GM12875 (cell line): ENCODE measurements around the gene PCED1A.
A peak's percentile ranks its signal among the peaks of the same experiment; 100 is the strongest.

Experiments
- H3K4me3 ChIP-seq: one replicate; pipeline ENCODE4 v1.5.1; 2011; ENCODE audit warnings: low read depth, low read length, control low read depth
- CTCF ChIP-seq: IDR thresholded peaks from 2 replicates; pipeline ENCODE4 v1.5.1; 2011; ENCODE audit warnings: low read depth, mild to moderate bottlenecking, control low read depth, inconsistent platforms, low read length, moderate library complexity, borderline replicate concordance; ENCODE audit not compliant: insufficient read depth

PCED1A gene

GRCh38 chr20:2840138-2840966 is at the start of gene PCED1A, which contains the start of gene VPS16:
PCED1A (minus strand) TSS chr20:2840655; CDS start chr20:2839912, 743 bp downstream.
VPS16 (plus strand) TSS chr20:2840745; CDS start chr20:2840775, 30 bp downstream.
- H3K4me3 ChIP-seq, result peak within 1 kb of the TSS; percentile 85
- TF ChIP-seq CTCF, result no peak

GRCh38 chr20:2889797-2890196 is 49.3 kb upstream of the PCED1A start:
- no peak for TF ChIP-seq CTCF
- H3K4me3 ChIP-seq, result no peak overlapping the region

- no peak overlapping the region for H3K4me3 ChIP-seq
- no peak for TF ChIP-seq CTCF
Measured at GRCh38 chr20:2889209-2889608, 48.8 kb upstream of the PCED1A start.

GRCh38 chr20:2888224-2888955 is 47.9 kb upstream of the PCED1A start:
- TF ChIP-seq CTCF, result no peak
- H3K4me3 ChIP-seq, result no peak overlapping the region

GRCh38 chr20:2887715-2888114 is 47.3 kb upstream of the PCED1A start:
- no peak for TF ChIP-seq CTCF

GRCh38 chr20:2883726-2884637 is 43.5 kb upstream of the PCED1A start:
- no peak overlapping the region for H3K4me3 ChIP-seq
- no peak for TF ChIP-seq CTCF

More at GRCh38 chr20:2887715-2888114, 47.3 kb upstream of the PCED1A start:
- H3K4me3 ChIP-seq, result no peak overlapping the region
